NCI-H1092 treated with DMSO at 0.1 percent for 48 hours (cell line): Measurements from ENCODE around the gene AGPAT2.

Source experiments
- DNase-seq: peaks from one replicate; lab custom pipeline; 2025; lab: John Stamatoyannopoulos, UW

Gene AGPAT2

GRCh38 chr9:136673088-136673974 is 13.9 kb downstream of the AGPAT2 start:
- no peak for DNase-seq

- no peak for DNase-seq
Observed at GRCh38 chr9:136672431-136673087, 14.7 kb downstream of the AGPAT2 start.

GRCh38 chr9:136671646-136672430 is 15.4 kb downstream of the AGPAT2 start:
- peak; percentile 10 for DNase-seq

GRCh38 chr9:136671254-136671614 is 16.0 kb downstream of the AGPAT2 start:
- DNase-seq = no peak

GRCh38 chr9:136670576-136671253 is 16.5 kb downstream of the AGPAT2 start:
- no peak for DNase-seq

GRCh38 chr9:136669791-136670464 is 17.3 kb downstream of the AGPAT2 start:
- no peak for DNase-seq

- DNase-seq = no peak
Observed at GRCh38 chr9:136668983-136669790, 18.1 kb downstream of the AGPAT2 start.

- no peak for DNase-seq
Observed at GRCh38 chr9:136667940-136668760, 19.1 kb downstream of the AGPAT2 start.

- DNase-seq = no peak
Observed at GRCh38 chr9:136667214-136667939, 19.9 kb downstream of the AGPAT2 start.

- DNase-seq = no peak
Observed at GRCh38 chr9:136666372-136667213, 20.7 kb downstream of the AGPAT2 start.

GRCh38 chr9:136665704-136666371 is 21.4 kb downstream of the AGPAT2 start:
- DNase-seq = no peak

GRCh38 chr9:136665111-136665703 is 22.1 kb downstream of the AGPAT2 start:
- DNase-seq = no peak

GRCh38 chr9:136664000-136664915 is 23.0 kb downstream of the AGPAT2 start:
- no peak for DNase-seq

- DNase-seq = no peak
Observed at GRCh38 chr9:136662656-136663581, 24.3 kb downstream of the AGPAT2 start, which contains the start of gene EGFL7. Gene EGFL7, plus strand, starts transcription at chr9:136662916. Its CDS starts 5,367 bp downstream, at chr9:136668283.

- no peak for DNase-seq
Observed at GRCh38 chr9:136662326-136662655, 25.0 kb downstream of the AGPAT2 start.
